HEK293T (cell line): ENCODE data around the gene NOTCH1.

Experiments used
- CTCF ChIA-PET: fragments of 350-600 bp; formaldehyde crosslinking; extraction: SDS; loops from one replicate; lab custom pipeline; 2021; ENCODE audit warnings: antibody characterized with exemption, inconsistent platforms; lab: Yijun Ruan, JAX
- POLR2A ChIA-PET: fragments of 350-600 bp; formaldehyde crosslinking; extraction: SDS; loops from one replicate; lab custom pipeline; 2020; ENCODE audit warnings: antibody characterized with exemption, inconsistent platforms; lab: Yijun Ruan, JAX
- DNase-seq: peaks from one replicate; pipeline ENCODE4 v3.0.0; 2012; ENCODE audit warnings: mixed read lengths; ENCODE audit errors: extremely low spot score
- ARNT ChIP-seq: fragments of 450-650 bp; IDR thresholded peaks from 2 replicates; pipeline ENCODE4 v1.6.1; 2017; ENCODE audit warnings: mild to moderate bottlenecking
- BHLHE40 ChIP-seq: fragments of 450-650 bp; IDR thresholded peaks from 2 replicates; pipeline ENCODE4 v1.6.1; 2016; ENCODE audit warnings: mild to moderate bottlenecking, moderate library complexity, borderline replicate concordance
- CTBP1 ChIP-seq: fragments of 450-650 bp; IDR thresholded peaks from 2 replicates; pipeline ENCODE4 v1.6.1; 2016; ENCODE audit warnings: borderline replicate concordance
- ELF4 ChIP-seq: fragments of 450-650 bp; IDR thresholded peaks from 2 replicates; pipeline ENCODE4 v1.6.1; 2017; ENCODE audit warnings: antibody characterized with exemption
- FOXA1 ChIP-seq: fragments of 450-650 bp; IDR thresholded peaks from 2 replicates; pipeline ENCODE4 v1.6.1; 2016; ENCODE audit warnings: mild to moderate bottlenecking
- FOXK2 ChIP-seq: fragments of 450-650 bp; IDR thresholded peaks from 2 replicates; pipeline ENCODE4 v1.6.1; 2016; ENCODE audit warnings: mild to moderate bottlenecking
- FOXM1 ChIP-seq: fragments of 450-650 bp; IDR thresholded peaks from 2 replicates; pipeline ENCODE4 v1.6.1; 2017; ENCODE audit warnings: mild to moderate bottlenecking, borderline replicate concordance
- HDGF ChIP-seq: fragments of 450-650 bp; IDR thresholded peaks from 2 replicates; pipeline ENCODE4 v1.6.1; 2017; ENCODE audit warnings: antibody characterized with exemption, borderline replicate concordance
- L3MBTL2 ChIP-seq: fragments of 450-650 bp; conservative IDR thresholded peaks from 2 replicates; pipeline ENCODE4 v1.6.1; 2016; ENCODE audit warnings: mild to moderate bottlenecking
- LEF1 ChIP-seq: fragments of 450-650 bp; IDR thresholded peaks from 2 replicates; pipeline ENCODE4 v1.6.1; 2017; ENCODE audit warnings: mild to moderate bottlenecking, borderline replicate concordance
- NFRKB ChIP-seq: fragments of 450-650 bp; IDR thresholded peaks from 2 replicates; pipeline ENCODE4 v1.6.1; 2016; ENCODE audit warnings: mild to moderate bottlenecking, moderate library complexity
- SP1 ChIP-seq: fragments of 450-650 bp; IDR thresholded peaks from 2 replicates; pipeline ENCODE4 v1.6.1; 2017
- SUZ12 ChIP-seq: fragments of 450-650 bp; IDR thresholded peaks from 2 replicates; pipeline ENCODE4 v1.6.1; 2016; ENCODE audit warnings: mild to moderate bottlenecking
- TARDBP ChIP-seq: fragments of 450-650 bp; IDR thresholded peaks from 2 replicates; pipeline ENCODE4 v1.6.1; 2016
- ZNF384 ChIP-seq: fragments of 450-650 bp; IDR thresholded peaks from 2 replicates; pipeline ENCODE4 v1.6.1; 2016
- TF ChIP-seq, protein P1 (sequence below): fragments of 450-650 bp; IDR thresholded peaks from 2 replicates; pipeline ENCODE4 v1.6.1; 2016

NOTCH1 gene

DNA sequence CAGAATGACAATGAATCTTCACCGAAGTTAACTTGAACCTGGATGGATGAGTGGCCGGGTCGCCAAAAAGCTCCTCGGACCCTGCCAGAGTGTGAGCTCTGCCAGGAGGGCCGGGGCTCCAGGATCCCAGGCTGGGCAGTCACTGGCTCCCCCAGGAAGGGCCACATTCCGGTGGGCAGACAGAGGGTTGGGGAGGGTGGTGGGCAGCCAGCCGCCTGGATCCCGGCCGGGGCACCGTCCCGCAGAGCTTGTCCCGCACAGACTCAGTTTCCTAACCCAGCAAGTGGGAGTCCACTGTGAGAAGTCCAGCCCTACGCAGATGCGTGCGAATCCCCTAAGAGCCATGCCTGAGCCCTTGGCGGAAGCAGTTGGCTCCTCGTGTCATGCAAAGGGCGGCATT lies 10.3 kb upstream of the NOTCH1 start:
- TF ChIP-seq SUZ12: no peak
- TF ChIP-seq HDGF: no peak
- TF ChIP-seq ARNT: no peak
- no peak for TF ChIP-seq L3MBTL2
- no peak for TF ChIP-seq BHLHE40
- no peak for TF ChIP-seq CTBP1
- TF ChIP-seq SP1: no peak
- no peak for TF ChIP-seq FOXK2
- TF ChIP-seq FOXM1: no peak
- TF ChIP-seq ELF4: no peak
- TF ChIP-seq TARDBP: no peak
- no peak for TF ChIP-seq ZNF384
- no peak for TF ChIP-seq NFRKB
- TF ChIP-seq, protein P1, sequence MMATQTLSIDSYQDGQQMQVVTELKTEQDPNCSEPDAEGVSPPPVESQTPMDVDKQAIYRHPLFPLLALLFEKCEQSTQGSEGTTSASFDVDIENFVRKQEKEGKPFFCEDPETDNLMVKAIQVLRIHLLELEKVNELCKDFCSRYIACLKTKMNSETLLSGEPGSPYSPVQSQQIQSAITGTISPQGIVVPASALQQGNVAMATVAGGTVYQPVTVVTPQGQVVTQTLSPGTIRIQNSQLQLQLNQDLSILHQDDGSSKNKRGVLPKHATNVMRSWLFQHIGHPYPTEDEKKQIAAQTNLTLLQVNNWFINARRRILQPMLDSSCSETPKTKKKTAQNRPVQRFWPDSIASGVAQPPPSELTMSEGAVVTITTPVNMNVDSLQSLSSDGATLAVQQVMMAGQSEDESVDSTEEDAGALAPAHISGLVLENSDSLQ: no peak
- no peak for TF ChIP-seq FOXA1
- no peak for TF ChIP-seq LEF1
- DNase-seq: no peak
- ChIA-PET CTCF (no interaction called here), POLR2A (interaction anchor here (1.0 kb wide), 1 partner anchor 10 kb away, joined by 3 read pairs; the partner anchor contains the start of gene NOTCH1)

DNA sequence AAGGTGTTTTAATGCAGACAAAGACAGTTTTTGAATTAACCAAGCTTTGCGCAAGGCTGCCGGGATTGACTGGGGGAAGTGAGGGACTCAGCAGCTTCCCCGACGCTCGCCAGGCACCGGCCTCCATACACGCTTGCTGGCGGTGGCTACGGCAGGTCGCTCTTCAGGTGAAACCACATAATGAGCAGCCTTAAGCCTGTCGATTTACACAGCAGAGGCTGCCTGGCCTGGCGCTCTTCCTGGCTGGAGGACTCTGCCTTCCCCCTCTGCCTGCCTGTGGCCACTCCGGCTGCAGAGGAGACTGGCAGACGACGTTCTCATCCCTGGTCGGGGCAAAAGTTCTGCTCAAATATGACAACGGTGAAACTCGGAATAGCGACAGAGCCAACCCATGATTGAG lies 9.0 kb upstream of the NOTCH1 start:
- ChIA-PET CTCF (no interaction called here), POLR2A (no interaction called here)
- no peak for DNase-seq

DNA sequence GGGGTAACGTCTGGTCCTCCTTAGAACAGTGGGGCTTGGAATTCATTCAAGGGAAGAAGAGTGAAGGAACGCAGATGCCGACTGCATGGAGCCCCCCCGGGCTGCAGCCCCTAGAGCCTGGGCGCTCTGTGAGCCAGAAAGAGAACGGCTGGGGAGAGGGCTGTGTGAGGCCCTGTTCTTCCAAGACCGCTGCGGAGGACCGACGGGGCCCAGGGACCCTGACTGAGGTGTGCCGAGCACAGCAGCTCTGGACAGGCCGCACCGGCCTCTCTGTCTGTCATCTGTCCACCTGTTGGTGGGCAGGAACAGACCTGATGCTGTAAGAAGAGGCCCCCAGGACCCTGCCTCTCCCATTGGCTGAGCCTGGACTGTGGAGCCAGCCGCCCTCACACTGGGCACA lies 7.7 kb upstream of the NOTCH1 start:
- TF ChIP-seq ZNF384 (no peak), NFRKB (no peak), BHLHE40 (no peak), L3MBTL2 (no peak), HDGF (no peak), ELF4 (no peak), SUZ12 (no peak), TARDBP (no peak), FOXM1 (no peak), ARNT (no peak), SP1 (no peak)
- TF ChIP-seq, protein P1: no peak
- CTCF ChIA-PET: no interaction called here
- DNase-seq: no peak
- POLR2A ChIA-PET: no interaction called here

More for the DNA sequence above, 9.0 kb upstream of the NOTCH1 start:
- TF ChIP-seq SP1: no peak

DNA sequence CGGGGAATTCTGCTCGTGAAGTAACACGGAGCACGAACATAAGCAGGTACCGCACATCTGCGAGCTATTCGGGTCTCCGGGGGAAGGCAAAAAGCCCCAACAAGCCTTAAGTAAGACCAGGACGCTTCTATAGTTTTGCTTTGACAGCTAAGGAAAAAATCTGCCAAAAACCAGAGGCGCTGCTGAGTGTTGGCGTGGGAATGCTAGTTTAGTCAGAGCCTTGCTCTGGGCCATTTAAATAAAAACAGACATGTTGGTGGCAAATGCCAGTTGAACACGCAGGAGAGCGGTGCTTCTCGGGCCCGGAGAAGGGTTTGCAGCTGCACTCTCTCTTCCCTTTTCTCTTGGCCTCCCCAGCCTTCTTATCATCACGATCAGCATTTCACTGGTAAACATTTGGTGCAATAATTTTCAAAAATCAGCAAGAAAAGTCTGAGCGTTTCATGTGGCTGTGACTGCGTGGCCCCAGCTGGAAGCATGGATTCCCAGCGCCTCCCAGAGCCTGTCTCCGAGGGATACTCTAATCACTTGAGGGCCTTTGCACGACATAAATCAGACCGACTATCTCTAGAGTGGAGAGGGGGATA lies 6.4 kb upstream of the NOTCH1 start:
- POLR2A ChIA-PET: no interaction called here
- TF ChIP-seq L3MBTL2 (no peak), LEF1 (no peak), TARDBP (no peak), CTBP1 (no peak), ZNF384 (no peak), FOXK2 (no peak)
- TF ChIP-seq, protein P1: no peak

DNA sequence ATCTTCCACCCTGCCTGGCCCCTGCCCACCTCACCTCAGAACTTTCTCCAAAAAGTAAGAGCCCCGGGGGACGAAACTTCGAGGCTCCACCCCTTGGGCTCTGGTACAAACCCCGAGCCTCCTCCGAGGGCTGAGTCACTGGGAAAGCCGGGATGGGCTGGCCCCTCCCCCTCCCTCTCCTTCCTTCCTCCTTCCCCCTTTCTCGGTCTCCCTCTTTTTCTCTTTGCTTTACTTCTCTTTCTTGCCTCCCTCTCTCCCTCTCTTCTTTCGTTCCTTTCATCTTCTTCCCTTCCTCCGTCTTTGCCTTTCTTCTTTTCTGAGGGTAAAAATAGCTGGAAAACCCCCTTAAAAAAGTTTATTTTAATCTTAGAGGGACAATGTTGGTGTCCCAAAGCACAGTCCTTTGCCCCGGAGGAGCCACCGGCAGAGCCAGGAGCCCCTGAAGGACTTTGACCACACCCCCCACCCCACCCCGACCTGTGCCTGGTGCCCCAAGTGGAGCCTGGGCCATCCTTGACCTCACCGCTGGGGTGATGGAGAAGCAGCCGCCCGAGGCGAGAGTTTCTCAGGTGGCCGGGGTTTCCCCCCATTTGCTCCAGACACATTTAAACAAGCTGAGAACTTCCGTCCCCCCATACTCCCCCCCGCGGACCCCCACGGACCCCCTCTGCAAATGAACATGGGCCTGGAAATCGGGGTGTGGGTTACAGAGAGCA lies 5.7 kb upstream of the NOTCH1 start:
- ChIA-PET CTCF (no interaction called here), POLR2A (no interaction called here)
- no peak for DNase-seq
- no peak for TF ChIP-seq FOXA1
- no peak for TF ChIP-seq L3MBTL2
- no peak for TF ChIP-seq NFRKB
- no peak for TF ChIP-seq BHLHE40

More for the DNA sequence above, 6.4 kb upstream of the NOTCH1 start:
- DNase-seq: no peak
- CTCF ChIA-PET: no interaction called here

DNA sequence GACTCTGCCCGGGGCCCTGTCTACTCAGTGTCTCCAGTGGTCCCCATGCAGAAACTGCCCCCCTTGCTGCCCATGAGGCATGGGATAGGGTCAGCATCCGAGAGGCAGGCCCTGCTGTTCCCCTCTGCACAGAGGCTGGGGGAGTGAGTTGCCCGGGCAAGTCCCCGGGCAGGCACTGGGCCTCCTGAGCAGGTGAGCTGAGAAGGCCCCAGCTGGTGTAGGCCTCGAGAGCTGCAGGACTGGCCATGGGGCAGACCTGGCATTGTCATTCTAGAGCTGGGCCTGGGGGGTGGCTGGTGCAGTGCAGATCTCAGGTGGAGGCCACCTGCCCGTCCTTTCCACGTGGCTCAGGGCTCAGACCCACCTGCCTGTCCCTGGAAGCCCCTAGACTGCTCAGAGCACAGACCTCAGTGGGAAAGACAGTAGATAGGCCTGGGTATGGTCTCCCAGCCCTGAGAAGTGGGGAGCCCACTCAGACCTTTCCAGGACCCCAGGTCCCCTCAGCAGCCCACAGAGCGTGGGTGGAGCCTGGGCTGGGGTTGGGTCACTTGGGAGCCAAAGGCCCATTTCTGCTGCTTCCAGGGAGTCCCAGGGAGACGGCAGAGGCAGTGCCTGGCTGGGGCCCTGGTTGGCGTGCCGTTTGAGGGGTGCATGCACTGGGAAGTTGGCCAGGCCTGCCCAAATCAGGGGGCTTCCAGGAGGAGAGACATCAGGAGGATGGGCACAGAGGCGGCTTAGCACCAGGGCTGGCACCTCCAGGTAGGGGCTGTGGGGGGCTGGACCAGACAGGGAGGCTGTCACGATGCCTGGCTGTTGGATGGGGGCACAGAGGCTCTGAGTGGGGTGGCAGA lies 4.8 kb upstream of the NOTCH1 start:
- TF ChIP-seq LEF1: no peak
- TF ChIP-seq BHLHE40: no peak
- no peak for TF ChIP-seq NFRKB
- no peak for TF ChIP-seq ELF4
- TF ChIP-seq FOXM1: no peak
- no peak for TF ChIP-seq TARDBP
- TF ChIP-seq FOXK2: no peak
- no peak for TF ChIP-seq SP1
- no peak for TF ChIP-seq HDGF
- TF ChIP-seq L3MBTL2: no peak
- no peak for TF ChIP-seq ZNF384
- no peak for TF ChIP-seq FOXA1
- no peak for TF ChIP-seq ARNT
- TF ChIP-seq, protein P1: no peak
- POLR2A ChIA-PET: no interaction called here
- no peak for DNase-seq
- CTCF ChIA-PET: no interaction called here
